Measurements from ENCODE around the gene SLC10A6.
"Not testable (repeated sequence)": the region's sequence is repeated elsewhere in the genome, so short reads cannot be mapped to it uniquely, and the experiment has no call there.

The SLC10A6 gene

GRCh38 chr4:86848732-86849619 lies at the start of gene SLC10A6:
Gene SLC10A6 (minus strand): TSS chr4:86849384. CDS start chr4:86849115, 269 bp downstream.
- Histone ChIP-seq H3K27ac (peak within 1 kb of the TSS; percentile 48 to 91 (median 77)), H3K4me3 (peak within 1 kb of the TSS; percentile 19 to 48 (median 31))

- no peak overlapping the region for H3K27ac ChIP-seq
- no peak overlapping the region for H3K4me3 ChIP-seq
These were observed 49.4 kb upstream of the SLC10A6 start for GRCh38 chr4:86898562-86898961.

GRCh38 chr4:86896596-86896995 lies 47.4 kb upstream of the SLC10A6 start:
- H3K4me3 ChIP-seq, result no peak overlapping the region
- no peak overlapping the region for H3K27ac ChIP-seq

GRCh38 chr4:86895692-86896488 lies 46.7 kb upstream of the SLC10A6 start:
- Histone ChIP-seq H3K4me3 (no peak overlapping the region), H3K27ac (no peak overlapping the region)

GRCh38 chr4:86894455-86894854 lies 45.3 kb upstream of the SLC10A6 start:
- H3K4me3 ChIP-seq, result no peak overlapping the region
- peak overlapping the region in 3 of 21 experiments; percentile 29 to 47 (median 39) for H3K27ac ChIP-seq

GRCh38 chr4:86893136-86893535 lies 44.0 kb upstream of the SLC10A6 start:
- peak overlapping the region in 4 of 7 experiments; percentile 72 to 79 (median 76) for H3K4me3 ChIP-seq
- H3K27ac ChIP-seq, result peak overlapping the region in 15 of 21 experiments; percentile 85 to 99 (median 93)

GRCh38 chr4:86892636-86892960 lies 43.4 kb upstream of the SLC10A6 start:
- peak overlapping the region; percentile 51 to 79 (median 72) for H3K4me3 ChIP-seq
- H3K27ac ChIP-seq, result peak overlapping the region; percentile 85 to 99 (median 94)

GRCh38 chr4:86891762-86892635 lies 42.8 kb upstream of the SLC10A6 start, which contains the start of gene C4orf36:
Gene C4orf36 (minus strand): TSS chr4:86892422. CDS start chr4:86891520, 902 bp downstream.
- Histone ChIP-seq H3K4me3 (peak within 1 kb of the TSS; percentile 51 to 79 (median 72)), H3K27ac (peak within 1 kb of the TSS; percentile 85 to 99 (median 94))

GRCh38 chr4:86890790-86891189 lies 41.6 kb upstream of the SLC10A6 start:
- Histone ChIP-seq H3K27ac (peak overlapping the region in 15 of 21 experiments; percentile 85 to 99 (median 94)), H3K4me3 (peak overlapping the region in 1 of 7 experiments; percentile 79)

- no peak overlapping the region for H3K4me3 ChIP-seq
- no peak overlapping the region for H3K27ac ChIP-seq
These were observed 30.5 kb upstream of the SLC10A6 start for GRCh38 chr4:86879641-86880040.

- no peak overlapping the region for H3K4me3 ChIP-seq
These were observed 29.5 kb upstream of the SLC10A6 start for GRCh38 chr4:86878640-86879039.

GRCh38 chr4:86876894-86877685 lies 27.9 kb upstream of the SLC10A6 start:
- no peak overlapping the region for H3K4me3 ChIP-seq
- peak overlapping the region in 4 of 21 experiments; percentile 1 to 54 (median 32) for H3K27ac ChIP-seq

More at GRCh38 chr4:86878640-86879039, 29.5 kb upstream of the SLC10A6 start:
- no peak overlapping the region for H3K27ac ChIP-seq

- H3K27ac ChIP-seq, H3K4me3 ChIP-seq: not testable (repeated sequence)
These were observed 26.3 kb upstream of the SLC10A6 start for GRCh38 chr4:86875436-86875835.

- H3K27ac ChIP-seq, result no peak overlapping the region
- no peak overlapping the region for H3K4me3 ChIP-seq
These were observed 23.0 kb upstream of the SLC10A6 start for GRCh38 chr4:86872135-86872534.

GRCh38 chr4:86870442-86871069 lies 21.4 kb upstream of the SLC10A6 start:
- H3K27ac ChIP-seq, result no peak overlapping the region

GRCh38 chr4:86857341-86858052 lies 8.3 kb upstream of the SLC10A6 start:
- peak overlapping the region in 2 of 21 experiments; percentile 28 to 32 for H3K27ac ChIP-seq
- no peak overlapping the region for H3K4me3 ChIP-seq

More at GRCh38 chr4:86870442-86871069, 21.4 kb upstream of the SLC10A6 start:
- H3K4me3 ChIP-seq, result no peak overlapping the region

GRCh38 chr4:86856896-86857295 lies 7.7 kb upstream of the SLC10A6 start:
- Histone ChIP-seq H3K27ac (peak overlapping the region in 5 of 21 experiments; percentile 5 to 68 (median 30)), H3K4me3 (no peak overlapping the region)
